Measurements from ENCODE around the gene LDLRAD2.
"Not testable (repeated sequence)": the region's sequence is repeated elsewhere in the genome, so short reads cannot be mapped to it uniquely, and the experiment has no call there.

The LDLRAD2 gene

GRCh38 chr1:21824926-21825325 is 12.9 kb downstream of the LDLRAD2 start:
- DNase-seq = no peak

GRCh38 chr1:21825393-21825792 is 13.3 kb downstream of the LDLRAD2 start:
- no peak for DNase-seq

GRCh38 chr1:21826694-21827093 is 14.6 kb downstream of the LDLRAD2 start:
- DNase-seq = not testable (repeated sequence)

- DNase-seq = no peak
Observed at GRCh38 chr1:21827141-21827679, 15.1 kb downstream of the LDLRAD2 start.

- DNase-seq = no peak
Observed at GRCh38 chr1:21828075-21828474, 16.0 kb downstream of the LDLRAD2 start.

- no peak for DNase-seq
Observed at GRCh38 chr1:21828506-21829210, 16.6 kb downstream of the LDLRAD2 start.

- no peak for DNase-seq
Observed at GRCh38 chr1:21829294-21829693, 17.2 kb downstream of the LDLRAD2 start.

- no peak for DNase-seq
Observed at GRCh38 chr1:21830792-21831453, 18.9 kb downstream of the LDLRAD2 start.

- no peak for DNase-seq
Observed at GRCh38 chr1:21831454-21831970, 19.4 kb downstream of the LDLRAD2 start.

GRCh38 chr1:21833392-21833976 is 21.4 kb downstream of the LDLRAD2 start:
- DNase-seq = no peak

- DNase-seq = no peak
Observed at GRCh38 chr1:21834094-21834493, 22.0 kb downstream of the LDLRAD2 start.

- DNase-seq = no peak
Observed at GRCh38 chr1:21834666-21835065, 22.6 kb downstream of the LDLRAD2 start.

- DNase-seq = no peak
Observed at GRCh38 chr1:21836010-21836409, 23.9 kb downstream of the LDLRAD2 start.

- DNase-seq = no peak
Observed at GRCh38 chr1:21836729-21837128, 24.7 kb downstream of the LDLRAD2 start.

GRCh38 chr1:21837476-21837875 is 25.4 kb downstream of the LDLRAD2 start:
- DNase-seq = no peak

GRCh38 chr1:21838359-21839157 is 26.5 kb downstream of the LDLRAD2 start:
- DNase-seq = no peak

- DNase-seq = no peak
Observed at GRCh38 chr1:21839337-21840037, 27.4 kb downstream of the LDLRAD2 start.

GRCh38 chr1:21840981-21841380 is 28.9 kb downstream of the LDLRAD2 start:
- DNase-seq = no peak

- no peak for DNase-seq
Observed at GRCh38 chr1:21841852-21842466, 29.9 kb downstream of the LDLRAD2 start.

- DNase-seq = no peak
Observed at GRCh38 chr1:21842606-21843162, 30.6 kb downstream of the LDLRAD2 start.

- no peak for DNase-seq
Observed at GRCh38 chr1:21843208-21843607, 31.1 kb downstream of the LDLRAD2 start.
